ENCODE data around the gene BCL3. TPM values are rescaled to one million over a fixed set of nuclear protein-coding genes. Genes with fewer than 3 reads are reported as not detected.

The BCL3 gene
- total RNA-seq, 1 experiment from 2014 or later, result 2.2 TPM

DNA sequence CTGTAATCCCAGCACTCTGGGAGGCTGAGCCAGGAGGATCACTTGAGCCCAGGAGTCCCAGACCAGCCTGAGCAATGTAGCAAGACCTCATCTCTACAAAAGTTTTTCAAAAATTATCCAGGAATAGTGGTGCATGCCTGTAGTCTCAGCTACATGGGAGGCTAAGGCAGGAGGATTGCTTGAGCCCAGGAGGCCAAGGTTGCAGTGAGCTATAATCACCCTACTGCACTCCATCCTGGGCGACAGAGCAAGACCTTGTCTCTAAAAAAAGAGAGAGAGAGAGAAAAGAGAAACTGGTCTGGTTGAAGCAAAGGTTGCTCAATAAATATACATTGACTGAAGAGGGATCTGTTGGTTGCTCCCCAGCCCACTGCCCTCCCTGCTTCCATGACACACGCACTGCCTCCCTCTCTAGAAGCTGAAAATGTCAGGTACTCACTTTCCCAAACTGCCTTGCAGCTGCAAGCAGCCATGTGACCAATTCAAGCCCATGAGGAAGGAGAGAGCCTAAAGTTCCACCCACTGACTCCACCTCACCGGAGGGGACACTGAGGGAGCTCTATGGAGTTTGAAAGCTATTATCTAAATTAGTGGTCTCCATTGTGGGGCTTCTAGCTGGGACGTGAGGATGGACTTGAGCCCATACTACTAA, 35.5 kb upstream of the BCL3 start:
- Histone ChIP-seq H2BK120ac (ENCODE audit: low read depth, low read length, poor library complexity, severe bottlenecking) (no peak overlapping the region), H3K9me3 (ENCODE audit: control insufficient read depth, low read depth, low read length) (peaks cover 5% of the 10 kb centered on the region), H2AK5ac (ENCODE audit: insufficient read length, low read length) (no peak overlapping the region), H3T11ph (ENCODE audit: low read length) (no peak overlapping the region), H3K23me2 (ENCODE audit: insufficient read length, low read depth, low read length, poor library complexity, severe bottlenecking) (peaks cover 3% of the 10 kb centered on the region), H2BK12ac (ENCODE audit: insufficient read length, low read depth, low read length) (no peak overlapping the region), H3K4ac (ENCODE audit: low read depth, low read length) (no peak overlapping the region), H3K9ac (ENCODE audit: extremely low read depth, insufficient read length, low read length) (no peak overlapping the region), H4K20me1 (ENCODE audit: control insufficient read depth, insufficient read depth, insufficient read length) (no peaks in the 10 kb centered on the region), H2BK5ac (ENCODE audit: insufficient read length, low read length) (no peak overlapping the region), H2BK20ac (ENCODE audit: low read depth, low read length, poor library complexity, severe bottlenecking) (no peak overlapping the region), H3K27me3 (ENCODE audit: insufficient read depth, low read length) (no peaks in the 10 kb centered on the region), H4K91ac (ENCODE audit: insufficient read length, low read depth, low read length) (no peak overlapping the region), H3K27ac (ENCODE audit: insufficient read length, low read depth, low read length) (no peak overlapping the region), H3K18ac (ENCODE audit: insufficient read length, low read depth, low read length) (no peak overlapping the region), H3K23ac (ENCODE audit: insufficient read length, low read depth, low read length) (no peak overlapping the region), H2AFZ (ENCODE audit: low read length) (no peak overlapping the region), H3K4me2 (ENCODE audit: insufficient read depth, insufficient read length, low read length) (no peak overlapping the region), H3K79me1 (ENCODE audit: insufficient read depth, low read depth, low read length, poor library complexity, severe bottlenecking) (no peaks in the 10 kb centered on the region), H4K5ac (ENCODE audit: insufficient read length, low read depth, low read length) (no peak overlapping the region), H3K56ac (ENCODE audit: insufficient read length, low read depth, low read length) (no peak overlapping the region), H3K4me1 (ENCODE audit: insufficient read depth, low read length) (no peaks in the 10 kb centered on the region), H3K79me2 (ENCODE audit: insufficient read depth, low read length) (0 out of 2 replicates have a peak, but pooled peaks cover 2% of the 10 kb centered on the region), H4K8ac (replicated peaks; ENCODE audit: insufficient read length, low read depth, low read length) (no peak overlapping the region), H3K14ac (ENCODE audit: insufficient read depth, low read length) (no peak overlapping the region), H2BK15ac (ENCODE audit: low read depth, low read length) (no peak overlapping the region)
- Mint-ChIP-seq H3K36me3 (ENCODE audit: insufficient read depth in 1 of 3, low read depth in 3 of 3) (peaks cover 14 to 15% (median 15%) of the 10 kb centered on the region in 3 experiments), H3K27ac (no peak overlapping the region; a peak in 1 of 7 replicates), H3K9me3 (peaks cover 21% of the 10 kb centered on the region in 2 experiments), H3K27me3 (ENCODE audit: low read depth) (peaks cover 5% of the 10 kb centered on the region), H3K4me3 (no peak overlapping the region), H3K4me1 (peaks cover 0 to under 1% of the 10 kb centered on the region in 2 experiments; a peak in 3 of 4 replicates)
- no CpG with 5 or more reads among the region's 4 CpGs for WGBS (ENCODE audit: extremely low coverage, insufficient read length, low lambda C conversion rate)
- no peak for DNase-seq
- TF ChIP-seq, protein P1, sequence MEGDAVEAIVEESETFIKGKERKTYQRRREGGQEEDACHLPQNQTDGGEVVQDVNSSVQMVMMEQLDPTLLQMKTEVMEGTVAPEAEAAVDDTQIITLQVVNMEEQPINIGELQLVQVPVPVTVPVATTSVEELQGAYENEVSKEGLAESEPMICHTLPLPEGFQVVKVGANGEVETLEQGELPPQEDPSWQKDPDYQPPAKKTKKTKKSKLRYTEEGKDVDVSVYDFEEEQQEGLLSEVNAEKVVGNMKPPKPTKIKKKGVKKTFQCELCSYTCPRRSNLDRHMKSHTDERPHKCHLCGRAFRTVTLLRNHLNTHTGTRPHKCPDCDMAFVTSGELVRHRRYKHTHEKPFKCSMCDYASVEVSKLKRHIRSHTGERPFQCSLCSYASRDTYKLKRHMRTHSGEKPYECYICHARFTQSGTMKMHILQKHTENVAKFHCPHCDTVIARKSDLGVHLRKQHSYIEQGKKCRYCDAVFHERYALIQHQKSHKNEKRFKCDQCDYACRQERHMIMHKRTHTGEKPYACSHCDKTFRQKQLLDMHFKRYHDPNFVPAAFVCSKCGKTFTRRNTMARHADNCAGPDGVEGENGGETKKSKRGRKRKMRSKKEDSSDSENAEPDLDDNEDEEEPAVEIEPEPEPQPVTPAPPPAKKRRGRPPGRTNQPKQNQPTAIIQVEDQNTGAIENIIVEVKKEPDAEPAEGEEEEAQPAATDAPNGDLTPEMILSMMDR (conservative IDR thresholded peaks at IDR 0.05), result no peak

All from H9 (cell line).